MM.1S (cell line): ENCODE measurements around the gene DPH1.

ENCODE experiments used
- DNase-seq: peaks from one replicate; pipeline ENCODE4 v3.0.0-alpha.2; 2015
- H2AFZ ChIP-seq: fragments of 300-600 bp; sonication (generic); 2 replicates; pipeline ENCODE4 v1.6.0; 2016; ENCODE audit warnings: antibody characterized with exemption, low read length
- H3F3A ChIP-seq: fragments of 300-600 bp; sonication (generic); 2 replicates; pipeline ENCODE4 v1.6.1; 2016; ENCODE audit warnings: mild to moderate bottlenecking, antibody characterized with exemption, low read length, moderate library complexity, mixed read lengths; ENCODE audit not compliant: insufficient read depth
- H3K27ac ChIP-seq: fragments of 300-600 bp; sonication (generic); 2 replicates; pipeline ENCODE4 v1.5.1; 2016; ENCODE audit warnings: mild to moderate bottlenecking, low read length
- H3K27me3 ChIP-seq: fragments of 300-600 bp; sonication (generic); replicated peaks from 2 replicates; pipeline ENCODE4 v1.6.0; 2016; ENCODE audit warnings: low read length; ENCODE audit not compliant: insufficient read depth
- H3K36me3 ChIP-seq: fragments of 300-600 bp; sonication (generic); replicated peaks from 2 replicates; pipeline ENCODE4 v1.6.1; 2016; ENCODE audit warnings: mild to moderate bottlenecking, low read length, mixed read lengths; ENCODE audit not compliant: insufficient read depth
- H3K4me1 ChIP-seq: fragments of 300-600 bp; sonication (generic); 2 replicates; pipeline ENCODE4 v1.6.1; 2016; ENCODE audit warnings: low read length, mixed read lengths
- H3K4me2 ChIP-seq: fragments of 300-600 bp; sonication (generic); 2 replicates; pipeline ENCODE4 v1.6.0; 2016; ENCODE audit warnings: low read depth, low read length
- H3K4me3 ChIP-seq: fragments of 300-600 bp; sonication (generic); 2 replicates; pipeline ENCODE4 v1.5.1; 2016; ENCODE audit warnings: low read length, mixed read lengths
- H3K79me2 ChIP-seq: fragments of 300-600 bp; sonication (generic); 2 replicates; pipeline ENCODE4 v1.6.1; 2016; ENCODE audit warnings: mixed run types, low read length, mixed read lengths
- H3K9ac ChIP-seq: fragments of 300-600 bp; sonication (generic); 2 replicates; pipeline ENCODE4 v1.6.1; 2016; ENCODE audit warnings: low read length, mixed read lengths
- H3K9me2 ChIP-seq: fragments of 300-600 bp; sonication (generic); replicated peaks from 2 replicates; pipeline ENCODE4 v1.6.1; 2016; ENCODE audit warnings: mild to moderate bottlenecking, low read length, mixed read lengths; ENCODE audit not compliant: insufficient read depth
- H3K9me3 ChIP-seq: fragments of 300-600 bp; sonication (generic); replicated peaks from 2 replicates; pipeline ENCODE4 v1.6.1; 2016; ENCODE audit warnings: mild to moderate bottlenecking, low read length, mixed read lengths; ENCODE audit not compliant: insufficient read depth
- H4K20me1 ChIP-seq: fragments of 300-600 bp; sonication (generic); 2 replicates; pipeline ENCODE4 v1.6.1; 2016; ENCODE audit warnings: mild to moderate bottlenecking, low read length, moderate library complexity, mixed read lengths; ENCODE audit not compliant: insufficient read depth
- CTCF ChIP-seq: fragments of 300-600 bp; sonication (generic); IDR thresholded peaks from 2 replicates; pipeline ENCODE4 v1.5.1; 2016; ENCODE audit warnings: antibody characterized with exemption, low read length, mixed read lengths
- EZH2 ChIP-seq: fragments of 300-600 bp; sonication (generic); optimal IDR thresholded peaks from 2 replicates; pipeline ENCODE3; 2017; ENCODE audit warnings: low read depth, mild to moderate bottlenecking, antibody characterized with exemption, low read length, mixed read lengths
- EZH2phosphoT487 ChIP-seq: fragments of 300-600 bp; sonication (generic); IDR thresholded peaks from 2 replicates; pipeline ENCODE4 v1.6.1; 2018; ENCODE audit warnings: antibody characterized with exemption, low read length

Gene DPH1

GRCh38 chr17:1985093-1985492 lies 44.9 kb upstream of the DPH1 start:
- Histone ChIP-seq H3K9me3 (no peaks in the 10 kb centered on the region), H3K4me3 (no peak overlapping the region), H3F3A (no peaks in the 10 kb centered on the region), H3K9me2 (no peaks in the 10 kb centered on the region), H3K27ac (no peak overlapping the region), H3K27me3 (peaks cover 93% of the 10 kb centered on the region), H2AFZ (no peak overlapping the region), H3K9ac (no peak overlapping the region), H3K4me1 (no peaks in the 10 kb centered on the region), H4K20me1 (no peaks in the 10 kb centered on the region), H3K36me3 (no peaks in the 10 kb centered on the region), H3K4me2 (no peak overlapping the region), H3K79me2 (no peaks in the 10 kb centered on the region)
- no peak for DNase-seq
- TF ChIP-seq EZH2 (no peak), EZH2phosphoT487 (no peak), CTCF (no peak)

GRCh38 chr17:1985686-1986085 lies 44.3 kb upstream of the DPH1 start:
- Histone ChIP-seq H3K9ac (no peak overlapping the region), H3K27me3 (peaks cover 95% of the 10 kb centered on the region), H3K4me2 (no peak overlapping the region), H3K4me3 (no peak overlapping the region), H3F3A (no peaks in the 10 kb centered on the region), H3K9me2 (no peaks in the 10 kb centered on the region), H3K4me1 (no peaks in the 10 kb centered on the region), H3K27ac (no peak overlapping the region), H4K20me1 (no peaks in the 10 kb centered on the region), H3K36me3 (no peaks in the 10 kb centered on the region), H3K79me2 (no peaks in the 10 kb centered on the region), H2AFZ (no peak overlapping the region), H3K9me3 (no peaks in the 10 kb centered on the region)
- TF ChIP-seq EZH2phosphoT487: no peak
- TF ChIP-seq EZH2: no peak
- TF ChIP-seq CTCF: no peak
- DNase-seq: no peak

- peaks cover 95% of the 10 kb centered on the region for H3K27me3 ChIP-seq
- H2AFZ ChIP-seq: no peak overlapping the region
- no peak overlapping the region for H3K4me3 ChIP-seq
- no peak overlapping the region for H3K9ac ChIP-seq
- no peaks in the 10 kb centered on the region for H3K36me3 ChIP-seq
- no peaks in the 10 kb centered on the region for H4K20me1 ChIP-seq
- H3K4me2 ChIP-seq: no peak overlapping the region
- no peaks in the 10 kb centered on the region for H3K9me2 ChIP-seq
- H3F3A ChIP-seq: no peaks in the 10 kb centered on the region
- H3K79me2 ChIP-seq: no peaks in the 10 kb centered on the region
- no peaks in the 10 kb centered on the region for H3K9me3 ChIP-seq
- TF ChIP-seq EZH2 (no peak), EZH2phosphoT487 (no peak), CTCF (no peak)
- no peak for DNase-seq
- no peak overlapping the region for H3K27ac ChIP-seq
- no peaks in the 10 kb centered on the region for H3K4me1 ChIP-seq
These were observed 43.0 kb upstream of the DPH1 start for GRCh38 chr17:1986783-1987451.
